DOHH2 (cell line): Measurements from ENCODE around the gene ROBO1.

Source experiments
- H3F3A ChIP-seq: fragments of 200-600 bp; sonication (generic), shearing (Covaris generic); 2 replicates; pipeline ENCODE4 v1.6.0; 2016; ENCODE audit warnings: antibody characterized with exemption, mild to moderate bottlenecking; ENCODE audit not compliant: control insufficient read depth, insufficient read depth
- H3K27ac ChIP-seq: fragments of 200-600 bp; sonication (generic); 2 replicates; pipeline ENCODE4 v1.5.1; 2014; ENCODE audit warnings: low read depth, mild to moderate bottlenecking, low read length, moderate library complexity
- H3K27me3 ChIP-seq: fragments of 200-600 bp; sonication (generic); 2 replicates; pipeline ENCODE4 v1.6.1; 2014; ENCODE audit warnings: mild to moderate bottlenecking, low read length, mixed read lengths; ENCODE audit not compliant: control insufficient read depth
- H3K36me3 ChIP-seq: fragments of 200-600 bp; sonication (generic); 2 replicates; pipeline ENCODE4 v1.6.1; 2014; ENCODE audit warnings: mild to moderate bottlenecking, low read length, moderate library complexity, mixed read lengths; ENCODE audit not compliant: control insufficient read depth
- H3K4me1 ChIP-seq: fragments of 200-600 bp; sonication (generic); 2 replicates; pipeline ENCODE4 v1.6.1; 2014; ENCODE audit warnings: mild to moderate bottlenecking, low read length, mixed read lengths; ENCODE audit not compliant: control insufficient read depth
- H3K4me2 ChIP-seq: fragments of 200-600 bp; sonication (generic); 2 replicates; pipeline ENCODE4 v1.6.0; 2014; ENCODE audit warnings: mild to moderate bottlenecking, low read length, moderate library complexity
- H3K4me3 ChIP-seq: fragments of 200-600 bp; sonication (generic); 2 replicates; pipeline ENCODE4 v1.5.1; 2014; ENCODE audit warnings: mild to moderate bottlenecking, low read length, mixed read lengths
- H3K79me2 ChIP-seq: fragments of 200-600 bp; sonication (generic); 2 replicates; pipeline ENCODE4 v1.6.1; 2014; ENCODE audit warnings: mild to moderate bottlenecking, low read length, mixed read lengths; ENCODE audit not compliant: control insufficient read depth
- H3K9me2 ChIP-seq: fragments of 200-600 bp; sonication (generic); replicated peaks from 2 replicates; pipeline ENCODE4 v1.6.1; 2014; ENCODE audit warnings: mild to moderate bottlenecking, low read length, mixed read lengths; ENCODE audit not compliant: control insufficient read depth
- H3K9me3 ChIP-seq: fragments of 200-600 bp; sonication (generic); 2 replicates; pipeline ENCODE4 v1.6.1; 2014; ENCODE audit warnings: antibody characterized with exemption, low read length, mixed read lengths; ENCODE audit not compliant: control insufficient read depth, insufficient read depth
- H4K20me1 ChIP-seq: fragments of 200-600 bp; sonication (generic); 2 replicates; pipeline ENCODE4 v1.6.0; 2014; ENCODE audit warnings: low read depth, mild to moderate bottlenecking, antibody characterized with exemption, low read length, moderate library complexity; ENCODE audit not compliant: control insufficient read depth, insufficient read depth
- CTCF ChIP-seq: fragments of 200-600 bp; sonication (generic); IDR thresholded peaks from one replicate; pipeline ENCODE4 v1.5.1; 2014; ENCODE audit warnings: antibody characterized with exemption, mild to moderate bottlenecking, low read depth, low read length; ENCODE audit not compliant: poor library complexity, severe bottlenecking
- EZH2phosphoT487 ChIP-seq: fragments of 200-600 bp; sonication (generic); IDR thresholded peaks from 2 replicates; pipeline ENCODE4 v1.6.1; 2017; ENCODE audit warnings: borderline replicate concordance, mild to moderate bottlenecking, antibody characterized with exemption, low read length, moderate library complexity, mixed read lengths

Gene ROBO1

GRCh38 chr3:79066481-79066880, 701.3 kb downstream of the ROBO1 start:
- Histone ChIP-seq H3K9me3 (no peaks in the 10 kb centered on the region), H3K36me3 (no peaks in the 10 kb centered on the region), H3K4me2 (no peak overlapping the region), H4K20me1 (no peaks in the 10 kb centered on the region), H3K9me2 (no peaks in the 10 kb centered on the region), H3F3A (no peaks in the 10 kb centered on the region), H3K4me1 (no peaks in the 10 kb centered on the region), H3K4me3 (no peak overlapping the region), H3K27ac (no peak overlapping the region), H3K27me3 (no peaks in the 10 kb centered on the region), H3K79me2 (no peaks in the 10 kb centered on the region)
- no peak for TF ChIP-seq CTCF
- no peak for TF ChIP-seq EZH2phosphoT487

DNA sequence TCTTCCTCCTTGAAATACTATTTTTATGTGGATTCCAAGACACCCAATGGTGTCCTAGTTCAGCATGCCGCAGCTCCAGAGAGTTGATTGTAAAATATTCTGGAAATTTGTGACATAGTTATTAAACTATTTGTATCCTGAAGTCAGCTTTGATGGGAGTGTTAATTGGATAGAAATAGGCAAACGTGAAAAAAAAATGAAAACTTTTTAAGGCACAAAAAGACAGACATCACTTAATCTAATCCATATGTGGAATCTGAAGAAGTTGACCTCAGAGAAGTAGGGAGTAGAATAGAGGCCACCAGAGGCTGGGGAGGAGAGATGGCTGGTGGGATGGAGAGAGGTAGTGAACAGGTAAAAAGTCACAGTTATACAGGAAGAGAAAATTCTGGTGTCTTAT, 704.2 kb downstream of the ROBO1 start:
- Histone ChIP-seq H3K79me2 (no peaks in the 10 kb centered on the region), H3K4me3 (no peak overlapping the region), H4K20me1 (no peaks in the 10 kb centered on the region), H3K27ac (no peak overlapping the region), H3K27me3 (no peaks in the 10 kb centered on the region), H3K36me3 (no peaks in the 10 kb centered on the region), H3F3A (no peaks in the 10 kb centered on the region), H3K4me1 (no peaks in the 10 kb centered on the region), H3K9me2 (no peaks in the 10 kb centered on the region), H3K9me3 (no peaks in the 10 kb centered on the region), H3K4me2 (no peak overlapping the region)
- TF ChIP-seq CTCF = no peak
- TF ChIP-seq EZH2phosphoT487 = no peak

- TF ChIP-seq CTCF = no peak
- no peak for TF ChIP-seq EZH2phosphoT487
- no peaks in the 10 kb centered on the region for H3K27me3 ChIP-seq
- no peaks in the 10 kb centered on the region for H4K20me1 ChIP-seq
- H3K9me3 ChIP-seq = peaks cover 5% of the 10 kb centered on the region; the same call in 1 of the 2 replicates
- no peak overlapping the region for H3K27ac ChIP-seq
- no peaks in the 10 kb centered on the region for H3K79me2 ChIP-seq
- H3K4me3 ChIP-seq = no peak overlapping the region
- no peaks in the 10 kb centered on the region for H3F3A ChIP-seq
- no peaks in the 10 kb centered on the region for H3K4me1 ChIP-seq
- no peaks in the 10 kb centered on the region for H3K36me3 ChIP-seq
- H3K9me2 ChIP-seq = no peaks in the 10 kb centered on the region
- no peak overlapping the region for H3K4me2 ChIP-seq
Measured at GRCh38 chr3:79057756-79058155, 710.0 kb downstream of the ROBO1 start.

DNA sequence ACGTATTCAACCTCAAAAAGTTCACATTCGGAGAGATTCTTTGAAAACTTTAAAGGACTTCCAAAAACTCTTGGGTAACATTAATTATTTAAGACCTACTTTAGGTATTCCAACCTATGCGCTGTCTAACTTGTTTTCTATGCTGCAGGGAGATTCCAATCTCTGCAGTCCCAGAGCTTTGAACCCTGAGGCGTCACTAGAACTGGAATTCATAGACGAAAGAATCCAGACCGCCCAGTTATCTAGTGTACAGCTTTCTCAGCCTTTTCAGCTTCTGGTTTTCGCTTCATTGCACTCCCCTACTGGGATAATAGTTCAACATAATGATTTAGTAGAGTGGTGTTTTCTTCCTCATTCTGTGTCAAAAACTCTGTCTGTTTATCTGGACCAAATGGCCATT, 711.3 kb downstream of the ROBO1 start:
- no peaks in the 10 kb centered on the region for H3K4me1 ChIP-seq
- no peaks in the 10 kb centered on the region for H3F3A ChIP-seq
- no peak overlapping the region for H3K4me3 ChIP-seq
- H3K79me2 ChIP-seq = no peaks in the 10 kb centered on the region
- no peaks in the 10 kb centered on the region for H3K36me3 ChIP-seq
- no peaks in the 10 kb centered on the region for H4K20me1 ChIP-seq
- no peak for TF ChIP-seq EZH2phosphoT487
- no peak for TF ChIP-seq CTCF
- H3K27ac ChIP-seq = no peak overlapping the region
- H3K4me2 ChIP-seq = no peak overlapping the region
- H3K27me3 ChIP-seq = no peaks in the 10 kb centered on the region
- H3K9me2 ChIP-seq = no peaks in the 10 kb centered on the region
- H3K9me3 ChIP-seq = peaks cover 11% of the 10 kb centered on the region; the same call in 1 of the 2 replicates
